Testis (tissue), 2 donors: ENCODE measurements around the gene BTG1.

Experiments used
- CTCF ChIP-seq, 3 experiments: fragments of 450-650 bp in 2 of 3; fragments of 200-600 bp in 1 of 3; sonication (generic) in 1 of 3; IDR thresholded peaks; one replicate each; pipeline ENCODE4 v1.5.1; 2016 to 2019; ENCODE audit warnings: antibody characterized with exemption in 3 of 3, mild to moderate bottlenecking in 2 of 3, moderate library complexity in 1 of 3
- POLR2A ChIP-seq: fragments of 450-650 bp; IDR thresholded peaks from one replicate; pipeline ENCODE4 v1.6.1; 2017; ENCODE audit warnings: antibody characterized with exemption, mild to moderate bottlenecking, moderate library complexity

- TF ChIP-seq CTCF (IDR thresholded peaks at IDR 0.05) (no peak), POLR2A (no peak)
These were observed 45.4 kb upstream of the BTG1 start for GRCh38 chr12:92191061-92191460.
